Iris pigment epithelial cell (primary cell): ENCODE measurements around the gene FAM185A.
"Not testable (repeated sequence)": the region's sequence is repeated elsewhere in the genome, so short reads cannot be mapped to it uniquely, and the experiment has no call there.

Source experiments
- DNase-seq: peaks from one replicate; pipeline ENCODE4 v3.0.0-alpha.2; 2011; ENCODE audit warnings: low read depth

The FAM185A gene

GRCh38 chr7:102832674-102833073 lies 83.9 kb downstream of the FAM185A start:
- no peak for DNase-seq

- DNase-seq, result no peak
These were observed 84.5 kb downstream of the FAM185A start for GRCh38 chr7:102833343-102833742.

- DNase-seq, result no peak
These were observed 85.7 kb downstream of the FAM185A start for GRCh38 chr7:102834466-102834865.

DNA sequence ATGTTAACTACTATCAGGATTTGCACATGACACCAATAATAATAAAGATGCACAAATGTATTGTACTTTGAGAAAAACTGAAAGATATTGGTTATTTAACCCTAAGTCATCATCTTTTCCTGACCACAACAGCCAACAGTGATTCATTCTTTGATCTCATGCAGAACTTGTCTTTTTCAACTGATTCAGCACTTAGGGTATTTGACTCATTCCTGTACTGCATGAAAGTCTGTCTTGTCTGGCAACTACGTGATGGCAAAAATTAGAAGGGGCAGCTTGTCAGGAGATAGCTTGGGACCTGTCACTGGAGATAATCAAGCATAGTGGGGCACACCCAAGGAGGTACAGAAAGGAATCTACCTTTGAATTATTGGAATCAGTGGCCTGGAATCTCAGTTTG lies 86.2 kb downstream of the FAM185A start:
- peak; percentile 95 for DNase-seq

GRCh38 chr7:102836191-102836919 lies 87.6 kb downstream of the FAM185A start:
- DNase-seq, result peak; percentile 95

DNA sequence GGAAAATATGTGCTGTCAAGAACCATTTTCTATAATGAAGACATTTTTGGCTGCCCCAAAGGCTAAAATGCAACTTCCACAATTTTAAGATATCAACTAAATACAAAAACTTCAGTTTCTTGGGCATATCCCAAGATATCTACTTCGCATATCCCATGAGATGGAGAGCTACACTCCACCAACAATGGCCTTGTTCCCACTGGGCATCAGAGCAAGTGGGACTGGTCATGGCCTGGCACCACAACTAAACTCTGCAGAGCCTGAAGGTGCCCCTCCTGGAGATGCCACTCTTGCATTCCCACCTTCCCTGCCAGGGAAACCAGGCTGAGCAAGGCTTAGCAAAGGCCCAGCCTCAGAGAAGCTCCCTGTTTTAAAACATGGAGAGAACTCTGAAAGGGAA lies 88.2 kb downstream of the FAM185A start:
- no peak for DNase-seq

DNA sequence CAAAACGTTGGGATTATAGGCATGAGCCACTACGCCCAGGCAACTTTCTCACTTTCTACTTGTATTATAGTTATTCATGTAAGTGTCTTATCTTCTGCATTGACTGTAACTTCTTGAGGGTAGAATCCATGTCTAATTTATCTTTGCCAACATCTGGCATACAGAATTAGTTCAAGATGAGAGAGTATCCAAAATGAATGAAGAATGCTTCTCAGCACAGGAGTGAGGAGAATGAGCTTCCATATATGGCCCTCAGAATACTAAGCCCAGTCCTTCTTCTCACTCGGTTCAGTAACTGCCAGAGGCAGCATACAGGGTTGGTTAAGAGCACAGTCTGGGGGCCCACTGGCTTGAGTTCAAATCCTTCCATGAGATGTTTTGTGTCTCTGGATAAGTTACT lies 89.0 kb downstream of the FAM185A start:
- no peak for DNase-seq

- not testable (repeated sequence) for DNase-seq
These were observed 89.8 kb downstream of the FAM185A start for GRCh38 chr7:102838572-102839101.

GRCh38 chr7:102840404-102840803 lies 91.6 kb downstream of the FAM185A start:
- no peak for DNase-seq

- DNase-seq, result no peak
These were observed 92.5 kb downstream of the FAM185A start for GRCh38 chr7:102841290-102841689.

GRCh38 chr7:102842284-102842683 lies 93.5 kb downstream of the FAM185A start:
- DNase-seq, result no peak

GRCh38 chr7:102843850-102844249 lies 95.1 kb downstream of the FAM185A start:
- no peak for DNase-seq

DNA sequence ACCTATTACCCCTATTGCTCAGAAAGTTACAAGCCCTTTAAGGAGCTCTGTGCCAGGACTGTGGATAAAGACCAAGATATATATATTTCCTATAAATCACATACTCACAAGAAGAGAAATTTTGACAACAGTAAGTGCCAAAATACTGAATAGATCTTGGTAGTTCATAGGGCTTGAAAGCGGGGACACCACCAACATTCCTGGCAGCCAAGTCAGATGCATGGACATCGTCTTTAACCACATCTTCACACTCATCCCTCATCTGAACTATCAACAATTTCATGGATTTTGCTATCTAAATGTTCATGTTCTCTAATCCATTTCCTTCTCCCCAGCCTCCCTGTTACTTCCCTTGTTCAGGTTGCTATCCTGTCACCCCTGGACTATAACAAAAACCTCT lies 96.5 kb downstream of the FAM185A start:
- DNase-seq, result no peak

GRCh38 chr7:102849079-102849478 lies 100.3 kb downstream of the FAM185A start:
- no peak for DNase-seq

- DNase-seq, result no peak
These were observed 100.7 kb downstream of the FAM185A start for GRCh38 chr7:102849538-102849937.

DNA sequence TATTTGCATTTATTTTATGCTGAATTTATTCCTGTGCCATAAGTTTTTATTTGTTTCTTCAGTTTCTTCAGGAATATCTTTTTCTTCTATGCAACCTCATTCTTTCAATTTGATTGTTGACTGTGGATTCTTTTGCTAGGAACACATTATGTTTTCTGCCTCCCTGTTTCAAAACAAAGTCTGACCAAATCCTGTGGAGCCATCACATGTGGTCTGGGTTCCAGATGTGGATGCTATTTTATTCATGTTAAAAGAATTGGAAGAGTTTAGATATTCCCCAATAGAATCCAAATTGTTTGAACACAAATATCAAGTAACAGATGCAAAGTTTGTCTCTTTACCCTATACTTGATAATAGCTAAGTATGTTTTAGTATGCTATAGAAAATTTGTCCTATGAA lies 107.2 kb downstream of the FAM185A start:
- DNase-seq, result no peak
